ENCODE results near the gene CYBRD1. TPM values are rescaled to one million over a fixed set of nuclear protein-coding genes. Genes with fewer than 3 reads are reported as not detected.

Gene CYBRD1
- total RNA-seq, 1 donor from 2014 or later: 14.5 TPM

DNA sequence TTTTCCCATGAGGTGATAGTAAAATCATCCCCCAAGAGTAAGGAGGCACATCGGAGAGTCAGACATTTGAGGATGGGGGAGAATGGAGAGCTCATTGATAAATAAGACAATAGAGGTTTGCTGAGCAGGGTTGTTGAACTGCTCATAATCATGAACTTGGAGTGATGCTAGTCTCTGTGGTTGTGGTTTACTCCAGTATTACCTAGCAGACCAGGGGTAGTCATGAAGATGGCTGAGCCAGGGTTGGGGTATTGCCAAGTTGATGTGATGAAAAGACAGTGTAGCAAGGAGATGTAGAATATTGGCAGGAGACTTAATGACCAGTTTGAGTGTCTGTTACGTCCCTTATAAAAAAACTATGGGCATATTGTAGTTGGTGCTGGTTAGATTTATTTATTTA, 25.4 kb downstream of the CYBRD1 start:
- no peaks in the 10 kb centered on the region for H3K36me3 ChIP-seq (ENCODE audit: control insufficient read depth, insufficient read depth, low read length)
- H3K27me3 ChIP-seq (ENCODE audit: control insufficient read depth, insufficient read depth, low read length): no peaks in the 10 kb centered on the region
- FAIRE-seq: no peak
- DNase-seq (ENCODE audit: low read depth): no peak
- H3K4me3 ChIP-seq (ENCODE audit: low read depth, low read length): no peak overlapping the region
- TF ChIP-seq, protein P1, sequence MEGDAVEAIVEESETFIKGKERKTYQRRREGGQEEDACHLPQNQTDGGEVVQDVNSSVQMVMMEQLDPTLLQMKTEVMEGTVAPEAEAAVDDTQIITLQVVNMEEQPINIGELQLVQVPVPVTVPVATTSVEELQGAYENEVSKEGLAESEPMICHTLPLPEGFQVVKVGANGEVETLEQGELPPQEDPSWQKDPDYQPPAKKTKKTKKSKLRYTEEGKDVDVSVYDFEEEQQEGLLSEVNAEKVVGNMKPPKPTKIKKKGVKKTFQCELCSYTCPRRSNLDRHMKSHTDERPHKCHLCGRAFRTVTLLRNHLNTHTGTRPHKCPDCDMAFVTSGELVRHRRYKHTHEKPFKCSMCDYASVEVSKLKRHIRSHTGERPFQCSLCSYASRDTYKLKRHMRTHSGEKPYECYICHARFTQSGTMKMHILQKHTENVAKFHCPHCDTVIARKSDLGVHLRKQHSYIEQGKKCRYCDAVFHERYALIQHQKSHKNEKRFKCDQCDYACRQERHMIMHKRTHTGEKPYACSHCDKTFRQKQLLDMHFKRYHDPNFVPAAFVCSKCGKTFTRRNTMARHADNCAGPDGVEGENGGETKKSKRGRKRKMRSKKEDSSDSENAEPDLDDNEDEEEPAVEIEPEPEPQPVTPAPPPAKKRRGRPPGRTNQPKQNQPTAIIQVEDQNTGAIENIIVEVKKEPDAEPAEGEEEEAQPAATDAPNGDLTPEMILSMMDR (IDR thresholded peaks at IDR 0.05; ENCODE audit: insufficient read depth, low read length, severe bottlenecking): no peak

DNA sequence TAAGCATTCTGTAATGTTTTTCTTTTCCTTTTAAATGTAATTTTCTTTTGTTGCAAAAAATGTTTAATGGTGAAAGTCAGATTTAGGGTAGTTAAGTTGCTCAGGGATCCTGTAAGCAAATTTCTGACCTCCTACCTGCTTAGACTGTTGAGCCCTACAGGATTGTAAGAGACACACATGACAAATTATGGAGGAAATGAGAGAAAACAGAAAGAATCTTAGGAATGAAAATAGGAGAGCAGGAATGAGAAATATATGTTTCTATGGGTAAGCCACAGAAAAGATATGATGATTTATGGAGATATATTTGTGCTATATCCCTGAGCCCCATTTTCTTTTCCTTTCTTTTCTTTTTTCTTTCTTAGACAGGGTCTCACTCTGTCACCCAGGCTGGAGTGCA, 28.3 kb downstream of the CYBRD1 start:
- FAIRE-seq: no peak
- TF ChIP-seq, protein P1 (IDR thresholded peaks at IDR 0.05; ENCODE audit: insufficient read depth, low read length, severe bottlenecking): no peak
- H3K4me3 ChIP-seq (ENCODE audit: low read depth, low read length): no peak overlapping the region

DNA sequence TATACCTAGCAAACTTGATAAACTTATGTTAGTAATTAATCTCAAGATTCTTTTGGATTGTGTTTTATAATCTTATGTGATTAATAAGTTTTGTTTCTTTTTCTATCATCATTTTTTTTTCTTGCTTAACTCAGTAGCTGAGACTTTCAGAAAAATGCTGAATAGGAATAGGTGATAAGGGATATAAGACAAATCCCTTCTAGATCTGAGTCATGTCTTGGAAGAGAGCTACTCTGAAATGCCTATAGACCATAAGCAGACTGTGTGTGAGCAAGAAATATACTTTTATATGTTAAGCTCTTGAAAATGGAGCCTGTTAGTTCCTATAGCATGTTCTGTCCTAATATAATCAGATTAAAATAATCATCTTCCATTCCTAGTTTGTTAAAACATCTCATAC, 29.6 kb downstream of the CYBRD1 start:
- H3K36me3 ChIP-seq (ENCODE audit: control insufficient read depth, insufficient read depth, low read length): no peaks in the 10 kb centered on the region
- H3K27me3 ChIP-seq (ENCODE audit: control insufficient read depth, insufficient read depth, low read length): no peaks in the 10 kb centered on the region
- TF ChIP-seq, protein P1 (IDR thresholded peaks at IDR 0.05; ENCODE audit: insufficient read depth, low read length, severe bottlenecking): no peak
- DNase-seq (ENCODE audit: low read depth): peak; percentile 44
- no peak overlapping the region for H3K4me3 ChIP-seq (ENCODE audit: low read depth, low read length)
- FAIRE-seq: no peak

More for the DNA sequence above, 28.3 kb downstream of the CYBRD1 start:
- H3K36me3 ChIP-seq (ENCODE audit: control insufficient read depth, insufficient read depth, low read length): no peaks in the 10 kb centered on the region
- H3K27me3 ChIP-seq (ENCODE audit: control insufficient read depth, insufficient read depth, low read length): no peaks in the 10 kb centered on the region
- no peak for DNase-seq (ENCODE audit: low read depth)

DNA sequence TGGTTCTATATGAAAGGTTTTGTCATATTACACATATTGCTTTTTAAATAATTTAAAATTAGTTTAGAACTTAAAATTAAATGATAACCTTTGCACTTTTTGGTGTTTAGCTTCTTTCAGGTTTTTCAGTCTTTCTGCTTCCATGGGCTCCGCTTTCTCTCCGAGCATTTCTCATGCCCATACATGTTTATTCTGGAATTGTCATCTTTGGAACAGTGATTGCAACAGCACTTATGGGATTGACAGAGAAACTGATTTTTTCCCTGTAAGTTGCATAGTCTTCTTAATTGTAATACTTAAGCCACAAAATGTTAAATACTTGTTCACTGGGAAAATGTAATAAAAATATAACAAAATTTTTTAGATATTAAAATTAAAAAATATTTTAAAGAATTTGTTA, 31.0 kb downstream of the CYBRD1 start:
- TF ChIP-seq, protein P1 (IDR thresholded peaks at IDR 0.05; ENCODE audit: insufficient read depth, low read length, severe bottlenecking): no peak
- peak; percentile 80 for DNase-seq (ENCODE audit: low read depth)
- Histone ChIP-seq H3K4me3 (ENCODE audit: low read depth, low read length) (no peak overlapping the region), H3K36me3 (ENCODE audit: control insufficient read depth, insufficient read depth, low read length) (no peaks in the 10 kb centered on the region), H3K27me3 (ENCODE audit: control insufficient read depth, insufficient read depth, low read length) (no peaks in the 10 kb centered on the region)
- no peak for FAIRE-seq

DNA sequence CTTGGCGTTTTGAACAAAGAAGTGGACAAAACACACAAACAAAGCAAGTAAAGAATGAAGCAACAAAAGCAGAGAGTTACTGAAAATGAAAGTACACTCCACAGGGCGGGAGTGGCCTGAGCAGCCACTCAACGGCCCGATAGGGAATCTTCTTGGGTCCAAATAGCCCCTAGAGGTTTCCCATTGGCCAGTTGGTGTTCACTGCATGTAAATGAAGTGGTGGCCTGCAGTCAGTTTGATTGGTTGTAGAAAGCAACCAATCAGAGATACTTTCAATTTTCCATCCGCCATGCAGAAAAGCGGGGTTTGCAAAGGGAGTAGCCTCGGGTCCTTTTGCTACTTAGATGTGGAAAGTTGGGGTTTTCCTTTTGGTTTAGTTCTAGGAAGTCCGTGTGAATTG, 31.6 kb downstream of the CYBRD1 start:
- no peak for DNase-seq (ENCODE audit: low read depth)
- TF ChIP-seq, protein P1 (IDR thresholded peaks at IDR 0.05; ENCODE audit: insufficient read depth, low read length, severe bottlenecking): no peak
- no peak overlapping the region for H3K4me3 ChIP-seq (ENCODE audit: low read depth, low read length)
- no peaks in the 10 kb centered on the region for H3K36me3 ChIP-seq (ENCODE audit: control insufficient read depth, insufficient read depth, low read length)
- no peak for FAIRE-seq
- H3K27me3 ChIP-seq (ENCODE audit: control insufficient read depth, insufficient read depth, low read length): no peaks in the 10 kb centered on the region

DNA sequence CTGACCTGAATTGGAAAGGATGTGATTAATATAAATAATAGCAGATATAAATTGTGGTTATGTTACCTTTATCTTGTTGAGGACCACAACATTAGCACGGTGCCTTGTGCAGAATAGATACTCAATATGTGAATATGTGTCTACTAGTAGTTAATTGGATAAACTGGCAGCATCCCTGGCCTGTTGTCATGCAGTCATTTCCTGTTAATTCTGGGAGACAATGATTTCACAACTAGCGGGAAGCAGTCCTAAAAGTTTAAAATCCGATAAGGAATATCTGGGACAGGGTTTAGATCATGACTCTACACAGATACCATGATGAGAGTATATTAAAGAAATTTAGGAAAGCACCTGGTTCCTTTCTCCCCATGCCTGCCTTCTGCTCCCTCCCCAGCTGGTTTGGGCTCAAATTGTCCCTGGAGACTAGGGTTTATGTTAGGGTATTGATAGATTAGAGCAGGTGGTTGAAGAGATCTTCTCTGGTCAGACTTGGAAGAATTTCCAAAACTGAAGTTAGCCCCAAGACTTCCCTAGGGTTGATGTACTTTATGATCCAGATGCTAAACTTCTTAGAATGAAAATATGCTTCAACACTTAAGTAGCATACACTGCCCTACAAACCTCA, 32.8 kb downstream of the CYBRD1 start:
- Histone ChIP-seq H3K4me3 (ENCODE audit: low read depth, low read length) (no peak overlapping the region), H3K27me3 (ENCODE audit: control insufficient read depth, insufficient read depth, low read length) (no peaks in the 10 kb centered on the region), H3K36me3 (ENCODE audit: control insufficient read depth, insufficient read depth, low read length) (no peaks in the 10 kb centered on the region)
- TF ChIP-seq, protein P1 (IDR thresholded peaks at IDR 0.05; ENCODE audit: insufficient read depth, low read length, severe bottlenecking): no peak
- no peak for DNase-seq (ENCODE audit: low read depth)
- no peak for FAIRE-seq

All from bronchial epithelial cell (primary cell).